Brain microvascular endothelial cell (primary cell): ENCODE measurements around the gene ZNHIT2.
"Not testable (repeated sequence)": the region's sequence is repeated elsewhere in the genome, so short reads cannot be mapped to it uniquely, and the experiment has no call there.

ENCODE experiments used
- DNase-seq: peaks from one replicate; pipeline ENCODE4 v3.0.0-alpha.2; 2020
- H3K27ac ChIP-seq: fragments of 250-450 bp; sonication (Bioruptor Pico); 2 replicates; pipeline ENCODE4 v1.5.1; 2020; ENCODE audit warnings: mild to moderate bottlenecking, moderate library complexity
- H3K27me3 ChIP-seq: fragments of 250-450 bp; sonication (Bioruptor Pico); replicated peaks from 2 replicates; pipeline ENCODE4 v1.5.1; 2020; ENCODE audit warnings: mild to moderate bottlenecking
- H3K36me3 ChIP-seq: fragments of 250-450 bp; sonication (Bioruptor Pico); replicated peaks from 2 replicates; pipeline ENCODE4 v1.5.1; 2020; ENCODE audit warnings: mild to moderate bottlenecking
- H3K4me3 ChIP-seq: 2 replicates; pipeline ENCODE4 v1.5.1; 2011; ENCODE audit warnings: low read depth, mild to moderate bottlenecking, control low read depth, low read length, moderate library complexity
- in situ Hi-C: cut with HindIII; loops from 2 replicates; pipeline ENCODE4 v1.10.0; 2017; ENCODE audit warnings: low sequenced_read_pairs, low pct_ligation_motif_present
- TF ChIP-seq, protein P1 (sequence below): IDR thresholded peaks from 2 replicates; pipeline ENCODE4 v1.5.1; 2011; ENCODE audit warnings: low read depth, mild to moderate bottlenecking, moderate library complexity, low read length, control low read depth, inconsistent platforms; ENCODE audit errors: missing control alignments

ZNHIT2 gene

DNA sequence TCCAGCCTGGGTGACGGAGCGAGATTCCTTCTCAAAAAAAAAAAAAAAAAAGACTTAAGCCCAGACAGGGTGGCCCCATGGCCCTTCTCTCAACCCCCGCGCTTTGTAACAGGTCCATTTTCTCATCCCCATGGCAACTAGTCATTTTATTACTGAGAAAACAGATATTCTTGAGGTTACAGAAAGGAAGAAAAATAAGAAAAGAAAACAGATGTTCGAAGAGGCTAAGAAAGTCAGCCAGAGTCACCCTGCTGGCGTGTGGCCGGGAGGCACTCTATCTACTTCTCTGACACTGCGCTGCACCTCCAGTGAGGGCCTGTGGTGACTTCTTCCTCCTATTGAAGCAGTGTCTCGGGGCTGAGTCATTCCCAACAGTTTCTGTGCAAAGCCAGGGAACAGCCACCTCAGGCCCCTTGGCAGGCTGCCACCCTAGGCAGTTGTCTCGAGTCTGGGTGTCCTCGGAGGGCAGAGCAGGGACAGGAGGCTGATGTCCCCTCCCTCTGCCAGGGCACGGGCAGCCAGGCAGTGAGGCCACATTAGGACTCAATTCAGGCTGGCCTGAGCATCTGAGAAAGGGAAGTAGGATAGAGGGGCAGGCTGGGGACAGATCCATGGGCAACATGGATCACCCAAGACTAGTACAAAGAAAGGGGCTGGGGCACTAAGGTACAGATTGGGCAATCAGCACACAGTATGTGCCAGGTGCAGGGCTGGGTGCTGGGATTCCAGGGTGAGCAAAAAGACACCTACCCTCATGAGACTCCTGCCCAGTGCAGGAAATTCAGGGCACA lies 33.2 kb upstream of the ZNHIT2 start:
- H3K27me3 ChIP-seq = no peaks in the 10 kb centered on the region
- no peak overlapping the region for H3K4me3 ChIP-seq
- H3K27ac ChIP-seq = peak overlapping the region; percentile 79
- in situ Hi-C loops = no loop called here
- no peaks in the 10 kb centered on the region for H3K36me3 ChIP-seq
- peak; percentile 93 for DNase-seq
- TF ChIP-seq, protein P1, sequence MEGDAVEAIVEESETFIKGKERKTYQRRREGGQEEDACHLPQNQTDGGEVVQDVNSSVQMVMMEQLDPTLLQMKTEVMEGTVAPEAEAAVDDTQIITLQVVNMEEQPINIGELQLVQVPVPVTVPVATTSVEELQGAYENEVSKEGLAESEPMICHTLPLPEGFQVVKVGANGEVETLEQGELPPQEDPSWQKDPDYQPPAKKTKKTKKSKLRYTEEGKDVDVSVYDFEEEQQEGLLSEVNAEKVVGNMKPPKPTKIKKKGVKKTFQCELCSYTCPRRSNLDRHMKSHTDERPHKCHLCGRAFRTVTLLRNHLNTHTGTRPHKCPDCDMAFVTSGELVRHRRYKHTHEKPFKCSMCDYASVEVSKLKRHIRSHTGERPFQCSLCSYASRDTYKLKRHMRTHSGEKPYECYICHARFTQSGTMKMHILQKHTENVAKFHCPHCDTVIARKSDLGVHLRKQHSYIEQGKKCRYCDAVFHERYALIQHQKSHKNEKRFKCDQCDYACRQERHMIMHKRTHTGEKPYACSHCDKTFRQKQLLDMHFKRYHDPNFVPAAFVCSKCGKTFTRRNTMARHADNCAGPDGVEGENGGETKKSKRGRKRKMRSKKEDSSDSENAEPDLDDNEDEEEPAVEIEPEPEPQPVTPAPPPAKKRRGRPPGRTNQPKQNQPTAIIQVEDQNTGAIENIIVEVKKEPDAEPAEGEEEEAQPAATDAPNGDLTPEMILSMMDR = peak; percentile 9

DNA sequence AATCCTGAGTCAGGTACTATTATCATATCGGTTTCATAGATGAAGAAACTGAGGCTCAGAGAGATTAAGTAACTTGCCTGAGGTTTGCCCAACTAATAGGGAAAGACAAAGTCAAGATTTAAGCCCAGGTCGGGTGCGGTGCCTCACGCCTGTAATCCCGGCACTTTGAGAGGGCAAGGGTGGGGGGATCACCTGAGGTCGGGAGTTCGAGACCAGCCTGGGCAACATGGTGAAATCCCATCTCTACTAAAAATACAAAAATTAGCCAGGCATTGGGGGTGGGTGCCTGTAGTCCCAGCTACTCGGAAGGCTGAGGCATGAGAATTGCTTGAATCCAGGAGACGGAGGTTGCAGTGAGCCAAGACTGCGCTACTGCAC lies 32.6 kb upstream of the ZNHIT2 start:
- in situ Hi-C loops, H3K27me3 ChIP-seq, H3K36me3 ChIP-seq, DNase-seq, H3K4me3 ChIP-seq: not testable (repeated sequence)
- peak overlapping the region; percentile 79 for H3K27ac ChIP-seq

- DNase-seq = no peak
- TF ChIP-seq, protein P1 = no peak
- in situ Hi-C loops = no loop called here
- no peaks in the 10 kb centered on the region for H3K36me3 ChIP-seq
- H3K27ac ChIP-seq = no peak overlapping the region
- no peaks in the 10 kb centered on the region for H3K27me3 ChIP-seq
- H3K4me3 ChIP-seq = no peak overlapping the region
These were observed 31.2 kb upstream of the ZNHIT2 start for GRCh38 chr11:65148657-65149056.

GRCh38 chr11:65147352-65148075 lies 30.0 kb upstream of the ZNHIT2 start:
- no peaks in the 10 kb centered on the region for H3K36me3 ChIP-seq
- H3K4me3 ChIP-seq = no peak overlapping the region
- DNase-seq = no peak
- H3K27ac ChIP-seq = no peak overlapping the region
- no peaks in the 10 kb centered on the region for H3K27me3 ChIP-seq
- in situ Hi-C loops = no loop called here
- TF ChIP-seq, protein P1 = no peak

- H3K27me3 ChIP-seq = no peaks in the 10 kb centered on the region
- H3K36me3 ChIP-seq = no peaks in the 10 kb centered on the region
- no peak overlapping the region for H3K4me3 ChIP-seq
- TF ChIP-seq, protein P1 = no peak
- H3K27ac ChIP-seq = no peak overlapping the region
- DNase-seq = no peak
- in situ Hi-C loops = no loop called here
These were observed 24.5 kb upstream of the ZNHIT2 start for GRCh38 chr11:65141896-65142494.

DNA sequence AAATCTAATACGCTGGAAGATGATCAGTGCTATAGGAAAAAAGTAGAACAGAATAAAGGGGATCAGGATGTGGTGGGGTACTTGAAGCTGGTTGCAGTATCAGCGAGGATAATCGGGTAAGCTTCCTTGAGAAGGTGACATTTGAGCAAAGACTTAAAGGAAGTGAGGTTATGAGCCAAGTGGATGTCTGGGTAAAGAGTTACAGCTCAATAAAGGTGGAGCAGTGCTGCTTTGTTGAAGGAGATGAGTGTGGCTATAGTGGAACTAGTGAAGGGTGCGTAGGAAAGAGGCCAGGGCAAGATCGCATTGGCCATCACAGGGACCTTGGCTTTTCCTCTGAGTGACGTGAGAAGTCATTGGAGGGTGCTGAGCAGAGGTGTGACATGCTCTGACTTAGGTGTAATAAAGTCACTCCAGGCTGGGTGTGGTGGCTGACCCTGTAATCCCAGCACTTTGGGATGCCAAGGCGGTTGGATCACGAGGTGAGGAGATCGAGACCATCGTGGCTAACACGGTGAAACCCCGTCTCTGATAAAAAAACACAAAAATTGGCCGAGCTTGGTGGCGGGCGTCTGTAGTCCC lies 19.1 kb upstream of the ZNHIT2 start:
- Histone ChIP-seq H3K27me3 (no peaks in the 10 kb centered on the region), H3K27ac (no peak overlapping the region), H3K36me3 (peaks cover 14% of the 10 kb centered on the region), H3K4me3 (no peak overlapping the region)
- no peak for DNase-seq
- TF ChIP-seq, protein P1 = no peak
- in situ Hi-C loops = no loop called here
